CD14-positive monocyte (primary cell): ENCODE results near the gene GMDS. TPM values are rescaled to one million over a fixed set of nuclear protein-coding genes. Genes with fewer than 3 reads are reported as not detected.

Experiments used
- DNase-seq, 3 donors: peaks; one replicate each; pipeline ENCODE4 v3.0.0-alpha.2; 2011 to 2022
- H2AFZ ChIP-seq: 2 replicates; pipeline ENCODE4 v1.6.0; 2012; ENCODE audit warnings: mild to moderate bottlenecking, low read depth, low read length, inconsistent platforms; ENCODE audit not compliant: insufficient read depth, poor library complexity, severe bottlenecking
- H3K27ac ChIP-seq, 2 donors: 1 replicate in 1 of 2; 2 replicates in 1 of 2; pipeline ENCODE4 v1.5.1; 2012 to 2013; ENCODE audit warnings: low read length in 2 of 2, control low read depth in 1 of 2, inconsistent platforms in 1 of 2, low read depth in 1 of 2, mild to moderate bottlenecking in 1 of 2
- H3K27me3 ChIP-seq, 2 donors: one replicate each; pipeline versions ENCODE4 v1.6.0 to v1.6.1; 2011 to 2013; ENCODE audit warnings: low read length in 2 of 2; ENCODE audit not compliant: control insufficient read depth in 2 of 2, insufficient read depth in 2 of 2
- H3K36me3 ChIP-seq, 2 donors: replicated peaks in 1 of 2; 1 replicate in 1 of 2; 2 replicates in 1 of 2; pipeline versions ENCODE4 v1.5.1 to v1.6.1; 2012 to 2013; ENCODE audit warnings: low read length in 2 of 2, control low read depth in 1 of 2, inconsistent platforms in 1 of 2, mild to moderate bottlenecking in 1 of 2; ENCODE audit not compliant: insufficient read depth in 2 of 2, control insufficient read depth in 1 of 2
- H3K4me1 ChIP-seq, 2 donors: 1 replicate in 1 of 2; 2 replicates in 1 of 2; pipeline versions ENCODE4 v1.5.1 to v1.6.1; 2012 to 2013; ENCODE audit warnings: low read length in 2 of 2, control low read depth in 1 of 2, inconsistent platforms in 1 of 2, mild to moderate bottlenecking in 1 of 2, moderate library complexity in 1 of 2; ENCODE audit not compliant: insufficient read depth in 2 of 2, control insufficient read depth in 1 of 2
- H3K4me2 ChIP-seq: replicated peaks from 2 replicates; pipeline ENCODE3; 2012; ENCODE audit warnings: low read length, moderate library complexity, mild to moderate bottlenecking; ENCODE audit not compliant: poor library complexity, severe bottlenecking; ENCODE audit errors: extremely low read depth
- H3K4me3 ChIP-seq, 3 experiments: fragments of 200-600 bp in 1 of 3; sonication (generic) in 1 of 3; replicated peaks in 1 of 3; 1 replicate in 2 of 3; 2 replicates in 1 of 3; pipeline ENCODE4 v1.5.1; 2011 to 2013; ENCODE audit warnings: low read length in 3 of 3, mild to moderate bottlenecking in 3 of 3, control low read depth in 2 of 3, low read depth in 2 of 3, inconsistent platforms in 1 of 3, moderate library complexity in 1 of 3
- H3K79me2 ChIP-seq: 2 replicates; pipeline ENCODE4 v1.6.0; 2012; ENCODE audit warnings: mild to moderate bottlenecking, control low read depth, inconsistent platforms, low read length, moderate library complexity; ENCODE audit not compliant: insufficient read depth
- H3K9ac ChIP-seq: 2 replicates; pipeline ENCODE4 v1.6.0; 2017; ENCODE audit warnings: low read length, mild to moderate bottlenecking; ENCODE audit not compliant: insufficient read depth, poor library complexity, severe bottlenecking
- H3K9me3 ChIP-seq, 2 donors: replicated peaks in 1 of 2; 1 replicate in 1 of 2; 2 replicates in 1 of 2; pipeline versions ENCODE4 v1.5.1 to v1.6.1; 2012 to 2013; ENCODE audit warnings: low read length in 2 of 2, control low read depth in 1 of 2; ENCODE audit not compliant: control insufficient read depth in 1 of 2, insufficient read depth in 1 of 2
- H4K20me1 ChIP-seq: 2 replicates; pipeline ENCODE4 v1.6.0; 2012; ENCODE audit warnings: mild to moderate bottlenecking, low read length, control low read depth, moderate library complexity; ENCODE audit not compliant: insufficient read depth
- H3K27ac Mint-ChIP-seq, 7 donors: one replicate each; pipeline ENCODE4 v1.8.0; 2020; ENCODE audit warnings: mild to moderate bottlenecking in 7 of 7, mixed read lengths in 7 of 7, moderate library complexity in 6 of 7, inconsistent platforms in 2 of 7
- H3K27me3 Mint-ChIP-seq, 3 donors: one replicate each; pipeline ENCODE4 v1.8.0; 2021 to 2022; ENCODE audit warnings: low read depth in 3 of 3, mild to moderate bottlenecking in 3 of 3, mixed read lengths in 3 of 3, moderate library complexity in 3 of 3, inconsistent platforms in 1 of 3
- H3K36me3 Mint-ChIP-seq, 2 donors: one replicate each; pipeline ENCODE4 v1.8.0; 2020; ENCODE audit warnings: mixed read lengths in 2 of 2, inconsistent platforms in 1 of 2, mild to moderate bottlenecking in 1 of 2
- H3K4me1 Mint-ChIP-seq: one replicate; pipeline ENCODE4 v1.8.0; 2020; ENCODE audit warnings: mild to moderate bottlenecking, mixed read lengths
- H3K4me3 Mint-ChIP-seq, 2 donors: one replicate each; pipeline ENCODE4 v1.8.0; 2020; ENCODE audit warnings: mild to moderate bottlenecking in 2 of 2, mixed read lengths in 2 of 2, moderate library complexity in 1 of 2
- H3K9me3 Mint-ChIP-seq, 7 donors: one replicate each; pipeline ENCODE4 v1.8.0; 2020 to 2022; ENCODE audit warnings: mixed read lengths in 7 of 7, mild to moderate bottlenecking in 6 of 7, moderate library complexity in 6 of 7, inconsistent platforms in 2 of 7
- WGBS: methylation state at CpG from one replicate; pipeline ENCODE4 v1.1.5; 2013; ENCODE audit warnings: missing lambda C conversion rate; ENCODE audit not compliant: insufficient coverage; 5-methylcytosine and 5-hydroxymethylcytosine counted together
- intact Hi-C, 2 donors: fragments of 100-400 bp; cut with micrococcal nuclease; formaldehyde crosslinking; loops; one replicate each; pipeline versions ENCODE4 v1.15.0 to v1.15.1; 2023
- polyA plus RNA-seq, 3 donors: library from polyadenylated mRNA; depleted of rRNA in 1 of 3; unstranded in 2 of 3; stranded (reverse) in 1 of 3; fragments of 300-500 nt in 2 of 3; fragments of >200 nt in 1 of 3; fragmentation: Illumina TruSeq in 2 of 3; gene quantifications; 1 replicate in 2 of 3; 2 replicates in 1 of 3; pipeline ENCODE4 v1.2.3, GENCODE V29; 2012 to 2021
- TF ChIP-seq, protein P1 (sequence below): fragments of 200-600 bp; IDR thresholded peaks from one replicate; pipeline ENCODE4 v1.8.0; 2022; ENCODE audit warnings: antibody characterized with exemption, mild to moderate bottlenecking

GMDS gene
- polyA plus RNA-seq, 3 donors, result 10.5 to 19.9 (median 17.6) TPM

DNA sequence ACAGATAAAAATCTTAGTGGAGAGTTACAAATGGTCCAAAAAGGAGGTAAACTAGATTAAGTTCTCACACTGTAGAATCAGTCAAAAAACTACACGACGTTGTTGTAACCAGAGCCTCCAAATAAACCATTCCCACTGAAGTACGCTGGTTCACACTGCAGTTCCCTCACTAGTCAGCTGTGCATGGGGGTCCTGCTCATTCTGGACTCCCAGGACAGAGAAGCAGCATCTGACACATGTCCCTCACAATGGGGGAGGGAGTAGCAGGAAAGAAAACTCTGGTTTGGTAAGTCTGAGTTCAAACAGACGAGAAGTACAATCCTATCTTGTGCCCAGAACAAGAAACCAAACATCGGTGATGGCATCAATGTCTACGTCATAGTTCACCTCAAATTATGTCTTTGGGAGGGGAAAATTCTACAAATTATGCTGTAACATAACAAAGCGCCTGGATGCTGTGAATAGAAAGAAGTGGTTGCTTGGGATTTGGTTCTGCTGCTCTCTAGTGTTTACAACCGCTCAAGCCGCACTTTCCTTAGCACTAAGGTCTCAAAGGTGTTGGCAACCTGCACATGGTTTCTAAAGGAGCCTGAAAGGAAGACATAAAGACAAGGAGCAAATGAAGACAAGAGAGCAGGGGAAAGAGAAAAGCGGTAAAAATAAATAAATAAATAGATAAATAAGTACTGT lies 208.0 kb downstream of the GMDS start:
- no peaks in the 10 kb centered on the region for H3K4me1 ChIP-seq
- H3K4me3 Mint-ChIP-seq, result no peak overlapping the region
- WGBS, result 99% methylated on average over 7 of the region's 10 CpGs
- TF ChIP-seq, protein P1, sequence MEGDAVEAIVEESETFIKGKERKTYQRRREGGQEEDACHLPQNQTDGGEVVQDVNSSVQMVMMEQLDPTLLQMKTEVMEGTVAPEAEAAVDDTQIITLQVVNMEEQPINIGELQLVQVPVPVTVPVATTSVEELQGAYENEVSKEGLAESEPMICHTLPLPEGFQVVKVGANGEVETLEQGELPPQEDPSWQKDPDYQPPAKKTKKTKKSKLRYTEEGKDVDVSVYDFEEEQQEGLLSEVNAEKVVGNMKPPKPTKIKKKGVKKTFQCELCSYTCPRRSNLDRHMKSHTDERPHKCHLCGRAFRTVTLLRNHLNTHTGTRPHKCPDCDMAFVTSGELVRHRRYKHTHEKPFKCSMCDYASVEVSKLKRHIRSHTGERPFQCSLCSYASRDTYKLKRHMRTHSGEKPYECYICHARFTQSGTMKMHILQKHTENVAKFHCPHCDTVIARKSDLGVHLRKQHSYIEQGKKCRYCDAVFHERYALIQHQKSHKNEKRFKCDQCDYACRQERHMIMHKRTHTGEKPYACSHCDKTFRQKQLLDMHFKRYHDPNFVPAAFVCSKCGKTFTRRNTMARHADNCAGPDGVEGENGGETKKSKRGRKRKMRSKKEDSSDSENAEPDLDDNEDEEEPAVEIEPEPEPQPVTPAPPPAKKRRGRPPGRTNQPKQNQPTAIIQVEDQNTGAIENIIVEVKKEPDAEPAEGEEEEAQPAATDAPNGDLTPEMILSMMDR, result no peak
- peaks cover 0 to 2% of the 10 kb centered on the region in 2 donors for H3K36me3 Mint-ChIP-seq
- no peak overlapping the region for H3K9ac ChIP-seq
- H3K9me3 Mint-ChIP-seq, result peaks cover 0 to 2% (median 0%) of the 10 kb centered on the region in 7 donors
- no peak for DNase-seq
- no peaks in the 10 kb centered on the region for H3K4me1 Mint-ChIP-seq
- H4K20me1 ChIP-seq, result no peaks in the 10 kb centered on the region
- no peaks in the 10 kb centered on the region for H3K27me3 Mint-ChIP-seq
- H3K79me2 ChIP-seq, result no peaks in the 10 kb centered on the region
- intact Hi-C loops, result no loop called here
- no peak overlapping the region for H3K27ac ChIP-seq
- no peak overlapping the region for H3K4me3 ChIP-seq
- no peak overlapping the region for H3K4me2 ChIP-seq
- no peak overlapping the region for H2AFZ ChIP-seq
- no peak overlapping the region for H3K27ac Mint-ChIP-seq
- H3K36me3 ChIP-seq, result no peaks in the 10 kb centered on the region
- H3K9me3 ChIP-seq, result no peaks in the 10 kb centered on the region
- H3K27me3 ChIP-seq, result no peaks in the 10 kb centered on the region

DNA sequence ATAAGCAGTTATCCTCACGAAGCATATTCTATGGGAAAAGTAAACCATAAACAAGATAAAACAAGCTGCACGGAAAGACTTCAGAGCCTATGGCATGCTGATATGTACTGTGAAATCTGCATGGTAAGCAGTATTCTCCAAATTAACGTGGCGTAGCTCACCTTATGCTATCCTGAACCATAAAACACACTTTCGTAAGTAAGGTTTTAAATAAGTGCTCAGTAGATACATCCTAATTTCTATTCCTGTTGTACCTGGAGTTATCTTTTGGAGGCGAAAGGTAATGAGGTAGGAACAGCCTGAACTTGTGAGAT lies 208.7 kb downstream of the GMDS start:
- intact Hi-C loops, result no loop called here

More for the DNA sequence above, 208.7 kb downstream of the GMDS start:
- no peak overlapping the region for H2AFZ ChIP-seq
- H3K9ac ChIP-seq, result no peak overlapping the region
- no peak overlapping the region for H3K27ac ChIP-seq
- no peaks in the 10 kb centered on the region for H3K9me3 ChIP-seq
- H3K36me3 ChIP-seq, result no peaks in the 10 kb centered on the region
- no peaks in the 10 kb centered on the region for H4K20me1 ChIP-seq
- WGBS, result no CpG with 5 or more reads among the region's 6 CpGs
- peaks cover 0 to 2% of the 10 kb centered on the region in 2 donors for H3K36me3 Mint-ChIP-seq
- TF ChIP-seq, protein P1, result no peak
- H3K4me2 ChIP-seq, result no peak overlapping the region
- H3K27ac Mint-ChIP-seq, result no peak overlapping the region
- no peaks in the 10 kb centered on the region for H3K4me1 ChIP-seq
- H3K4me1 Mint-ChIP-seq, result no peaks in the 10 kb centered on the region
- peaks cover 0 to 2% (median 0%) of the 10 kb centered on the region in 7 donors for H3K9me3 Mint-ChIP-seq
- DNase-seq, result no peak
- H3K79me2 ChIP-seq, result no peaks in the 10 kb centered on the region
- H3K4me3 Mint-ChIP-seq, result no peak overlapping the region
- no peak overlapping the region for H3K4me3 ChIP-seq
- no peaks in the 10 kb centered on the region for H3K27me3 ChIP-seq
- H3K27me3 Mint-ChIP-seq, result no peaks in the 10 kb centered on the region
